HepG2 (cell line): ENCODE measurements around the gene RHOT2. TPM values are rescaled to one million over a fixed set of nuclear protein-coding genes. Genes with fewer than 3 reads are reported as not detected.

Experiments used
- CSRNP2 ChIP-seq: sonication (generic); formaldehyde crosslinking; conservative IDR thresholded peaks from 2 replicates; pipeline ENCODE4 v1.8.0; 2022; ENCODE audit warnings: low read depth, missing genetic modification reagents
- GATAD2A ChIP-seq: IDR thresholded peaks from 2 replicates; pipeline ENCODE4 v1.6.1; 2016
- GLI4 ChIP-seq: sonication (generic); formaldehyde crosslinking; IDR thresholded peaks from 2 replicates; pipeline ENCODE4 v1.5.1; 2020; ENCODE audit warnings: missing genetic modification reagents, mild to moderate bottlenecking, moderate library complexity, borderline replicate concordance
- GZF1 ChIP-seq: sonication (generic); formaldehyde crosslinking; IDR thresholded peaks from 2 replicates; pipeline ENCODE4 v1.5.1; 2020; ENCODE audit warnings: mild to moderate bottlenecking, missing genetic modification reagents
- ISL2 ChIP-seq: sonication (generic); formaldehyde crosslinking; IDR thresholded peaks from 2 replicates; pipeline ENCODE4 v1.5.0; 2020; ENCODE audit warnings: missing genetic modification reagents
- KDM1A ChIP-seq: IDR thresholded peaks from 2 replicates; pipeline ENCODE4 v1.6.1; 2016; ENCODE audit warnings: missing compliant biosample characterization
- KDM3A ChIP-seq: IDR thresholded peaks from 2 replicates; pipeline ENCODE4 v1.6.1; 2018; ENCODE audit warnings: low read depth, missing compliant biosample characterization
- KDM4B ChIP-seq: sonication (generic); formaldehyde crosslinking; IDR thresholded peaks from 2 replicates; pipeline ENCODE4 v1.4.0; 2020; ENCODE audit warnings: missing genetic modification reagents
- SATB2 ChIP-seq: sonication (generic); formaldehyde crosslinking; IDR thresholded peaks from 2 replicates; pipeline ENCODE4 v1.5.0; 2020; ENCODE audit warnings: missing genetic modification reagents
- SSRP1 ChIP-seq: IDR thresholded peaks from 2 replicates; pipeline ENCODE4 v1.6.1; 2016; ENCODE audit warnings: control low read depth
- TBX3 ChIP-seq: fragments of 450-650 bp; IDR thresholded peaks from 2 replicates; pipeline ENCODE4 v1.6.1; 2017; ENCODE audit warnings: antibody characterized with exemption, mild to moderate bottlenecking, inconsistent platforms, borderline replicate concordance
- THAP11 ChIP-seq: IDR thresholded peaks from 2 replicates; pipeline ENCODE4 v1.6.1; 2016; ENCODE audit warnings: missing biosample characterization, missing genetic modification reagents
- ZNF337 ChIP-seq: sonication (generic); formaldehyde crosslinking; IDR thresholded peaks from 2 replicates; pipeline ENCODE4 v1.5.1; 2020; ENCODE audit warnings: missing genetic modification reagents, low read depth, mild to moderate bottlenecking, borderline replicate concordance
- ZNF441 ChIP-seq: sonication (generic); formaldehyde crosslinking; IDR thresholded peaks from 2 replicates; pipeline ENCODE4 v1.7.0; 2021; ENCODE audit warnings: missing genetic modification reagents, borderline replicate concordance
- ZNF503 ChIP-seq: sonication (generic); formaldehyde crosslinking; IDR thresholded peaks from 2 replicates; pipeline ENCODE4 v1.4.0; 2020; ENCODE audit warnings: missing genetic modification reagents
- ZNF629 ChIP-seq: sonication (generic); formaldehyde crosslinking; conservative IDR thresholded peaks from 2 replicates; pipeline ENCODE4 v1.5.0; 2020; ENCODE audit warnings: missing genetic modification reagents
- ZNF724P ChIP-seq: sonication (generic); formaldehyde crosslinking; IDR thresholded peaks from 2 replicates; pipeline ENCODE4 v1.8.0; 2022; ENCODE audit warnings: missing genetic modification reagents, borderline replicate concordance
- ZNF839 ChIP-seq: sonication (generic); formaldehyde crosslinking; IDR thresholded peaks from 2 replicates; pipeline ENCODE4 v1.4.0; 2020; ENCODE audit warnings: missing genetic modification reagents, mild to moderate bottlenecking, borderline replicate concordance
- ZUFSP ChIP-seq: sonication (generic); formaldehyde crosslinking; IDR thresholded peaks from 2 replicates; pipeline ENCODE4 v1.9.0; 2021; ENCODE audit warnings: missing genetic modification reagents, mild to moderate bottlenecking, borderline replicate concordance
- polyA plus RNA-seq, 8 experiments: library from polyadenylated mRNA; depleted of rRNA in 3 of 8; stranded (reverse) in 7 of 8; unstranded in 1 of 8; fragments of >200 nt; fragmentation: Illumina TruSeq in 4 of 8; extraction: Trizol in 4 of 8; gene quantifications; 2 replicates each; pipeline versions ENCODE4 v1.2.1 to v1.2.3, GENCODE V29; 2011 to 2016; ENCODE audit warnings: low read depth in 4 of 8, missing spikeins in 1 of 8, mixed read lengths in 1 of 8; ENCODE audit not compliant: insufficient read depth in 1 of 8
- total RNA-seq, 5 experiments: library from RNA; depleted of rRNA; stranded (reverse); fragments of >200 nt; fragmentation: Illumina TruSeq; extraction: Trizol; gene quantifications; 2 replicates each; pipeline ENCODE4 v1.2.3, GENCODE V29; 2016; ENCODE audit warnings: low read depth in 1 of 5
- TF ChIP-seq, protein P1 (sequence below): sonication (generic); formaldehyde crosslinking; IDR thresholded peaks from 2 replicates; pipeline ENCODE4 v1.4.0; 2020; ENCODE audit warnings: mild to moderate bottlenecking, missing genetic modification reagents, borderline replicate concordance
- TF ChIP-seq, protein P2 (sequence below): IDR thresholded peaks from 2 replicates; pipeline ENCODE4 v1.6.1; 2016; ENCODE audit warnings: missing genetic modification reagents, missing compliant biosample characterization

Gene RHOT2
- total and polyA plus RNA-seq, 2 of the 13 experiments (the other 11 are each of a cell fraction or from before 2014, with no cell fraction given) = 63.6 to 76.9 TPM

DNA sequence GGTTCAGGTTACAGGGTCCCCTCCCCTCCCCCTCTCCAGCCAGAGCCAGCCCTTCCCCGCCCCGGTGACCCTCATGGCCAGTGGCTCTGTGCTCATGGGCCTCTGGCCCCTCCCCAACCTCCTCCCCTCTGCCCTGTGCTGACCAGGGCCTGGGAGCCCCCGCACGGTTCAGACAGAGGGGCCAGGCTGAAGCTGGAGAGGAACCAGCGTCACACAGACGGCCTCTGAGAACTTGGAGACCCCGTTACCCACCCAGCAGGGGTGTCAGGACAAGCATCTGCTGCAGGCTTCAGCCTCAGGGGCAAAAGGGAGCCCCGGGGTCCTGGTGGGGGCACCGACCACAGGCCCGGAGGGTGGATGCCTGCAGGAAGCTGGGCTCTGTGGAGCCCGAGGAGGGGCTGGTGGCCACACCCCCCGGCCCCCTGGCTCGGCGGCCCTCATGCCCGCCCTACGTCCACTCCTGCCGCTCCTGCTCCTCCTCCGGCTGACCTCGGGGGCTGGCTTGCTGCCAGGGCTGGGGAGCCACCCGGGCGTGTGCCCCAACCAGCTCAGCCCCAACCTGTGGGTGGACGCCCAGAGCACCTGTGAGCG is 37.0 kb upstream of the RHOT2 start, which contains the start of gene WFIKKN1 (continued):
- TF ChIP-seq, protein P1, sequence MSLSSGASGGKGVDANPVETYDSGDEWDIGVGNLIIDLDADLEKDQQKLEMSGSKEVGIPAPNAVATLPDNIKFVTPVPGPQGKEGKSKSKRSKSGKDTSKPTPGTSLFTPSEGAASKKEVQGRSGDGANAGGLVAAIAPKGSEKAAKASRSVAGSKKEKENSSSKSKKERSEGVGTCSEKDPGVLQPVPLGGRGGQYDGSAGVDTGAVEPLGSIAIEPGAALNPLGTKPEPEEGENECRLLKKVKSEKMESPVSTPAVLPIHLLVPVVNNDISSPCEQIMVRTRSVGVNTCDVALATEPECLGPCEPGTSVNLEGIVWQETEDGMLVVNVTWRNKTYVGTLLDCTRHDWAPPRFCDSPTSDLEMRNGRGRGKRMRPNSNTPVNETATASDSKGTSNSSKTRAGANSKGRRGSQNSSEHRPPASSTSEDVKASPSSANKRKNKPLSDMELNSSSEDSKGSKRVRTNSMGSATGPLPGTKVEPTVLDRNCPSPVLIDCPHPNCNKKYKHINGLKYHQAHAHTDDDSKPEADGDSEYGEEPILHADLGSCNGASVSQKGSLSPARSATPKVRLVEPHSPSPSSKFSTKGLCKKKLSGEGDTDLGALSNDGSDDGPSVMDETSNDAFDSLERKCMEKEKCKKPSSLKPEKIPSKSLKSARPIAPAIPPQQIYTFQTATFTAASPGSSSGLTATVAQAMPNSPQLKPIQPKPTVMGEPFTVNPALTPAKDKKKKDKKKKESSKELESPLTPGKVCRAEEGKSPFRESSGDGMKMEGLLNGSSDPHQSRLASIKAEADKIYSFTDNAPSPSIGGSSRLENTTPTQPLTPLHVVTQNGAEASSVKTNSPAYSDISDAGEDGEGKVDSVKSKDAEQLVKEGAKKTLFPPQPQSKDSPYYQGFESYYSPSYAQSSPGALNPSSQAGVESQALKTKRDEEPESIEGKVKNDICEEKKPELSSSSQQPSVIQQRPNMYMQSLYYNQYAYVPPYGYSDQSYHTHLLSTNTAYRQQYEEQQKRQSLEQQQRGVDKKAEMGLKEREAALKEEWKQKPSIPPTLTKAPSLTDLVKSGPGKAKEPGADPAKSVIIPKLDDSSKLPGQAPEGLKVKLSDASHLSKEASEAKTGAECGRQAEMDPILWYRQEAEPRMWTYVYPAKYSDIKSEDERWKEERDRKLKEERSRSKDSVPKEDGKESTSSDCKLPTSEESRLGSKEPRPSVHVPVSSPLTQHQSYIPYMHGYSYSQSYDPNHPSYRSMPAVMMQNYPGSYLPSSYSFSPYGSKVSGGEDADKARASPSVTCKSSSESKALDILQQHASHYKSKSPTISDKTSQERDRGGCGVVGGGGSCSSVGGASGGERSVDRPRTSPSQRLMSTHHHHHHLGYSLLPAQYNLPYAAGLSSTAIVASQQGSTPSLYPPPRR (CRISPR knock-in tag) = peak; percentile 37; the same call in 1 of the 2 replicates
- TF ChIP-seq ZNF724P = no peak
- TF ChIP-seq ZNF839 = no peak
- TF ChIP-seq THAP11 = peak; percentile 58
- TF ChIP-seq, protein P2, sequence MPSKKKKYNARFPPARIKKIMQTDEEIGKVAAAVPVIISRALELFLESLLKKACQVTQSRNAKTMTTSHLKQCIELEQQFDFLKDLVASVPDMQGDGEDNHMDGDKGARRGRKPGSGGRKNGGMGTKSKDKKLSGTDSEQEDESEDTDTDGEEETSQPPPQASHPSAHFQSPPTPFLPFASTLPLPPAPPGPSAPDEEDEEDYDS (CRISPR knock-in tag) = no peak
- no peak for TF ChIP-seq GZF1 (CRISPR knock-in tag)
- 0 out of 2 replicates have a peak, but pooled peaks have one; percentile 5 for TF ChIP-seq ZNF503 (CRISPR knock-in tag)
- no peak for TF ChIP-seq SSRP1 (CRISPR knock-in tag)
- no peak for TF ChIP-seq ZNF337 (CRISPR knock-in tag)
- no peak for TF ChIP-seq ZNF629 (CRISPR knock-in tag)
- no peak for TF ChIP-seq KDM4B (CRISPR knock-in tag)
- no peak for TF ChIP-seq KDM3A (CRISPR knock-in tag)
- TF ChIP-seq TBX3 = no peak
- TF ChIP-seq GLI4 (CRISPR knock-in tag) = no peak
- TF ChIP-seq GATAD2A (CRISPR knock-in tag) = peak; percentile 5; the same call in 1 of the 2 replicates
- TF ChIP-seq ISL2 (CRISPR knock-in tag) = 0 out of 2 replicates have a peak, but pooled peaks have one; percentile 44
- no peak for TF ChIP-seq SATB2
- TF ChIP-seq CSRNP2 (CRISPR knock-in tag) = no peak
- TF ChIP-seq KDM1A (CRISPR knock-in tag) = no peak
- TF ChIP-seq ZUFSP (CRISPR knock-in tag) = no peak
- TF ChIP-seq ZNF441 = no peak
